Measurements from ENCODE around the gene RAD51B.

The RAD51B gene

DNA sequence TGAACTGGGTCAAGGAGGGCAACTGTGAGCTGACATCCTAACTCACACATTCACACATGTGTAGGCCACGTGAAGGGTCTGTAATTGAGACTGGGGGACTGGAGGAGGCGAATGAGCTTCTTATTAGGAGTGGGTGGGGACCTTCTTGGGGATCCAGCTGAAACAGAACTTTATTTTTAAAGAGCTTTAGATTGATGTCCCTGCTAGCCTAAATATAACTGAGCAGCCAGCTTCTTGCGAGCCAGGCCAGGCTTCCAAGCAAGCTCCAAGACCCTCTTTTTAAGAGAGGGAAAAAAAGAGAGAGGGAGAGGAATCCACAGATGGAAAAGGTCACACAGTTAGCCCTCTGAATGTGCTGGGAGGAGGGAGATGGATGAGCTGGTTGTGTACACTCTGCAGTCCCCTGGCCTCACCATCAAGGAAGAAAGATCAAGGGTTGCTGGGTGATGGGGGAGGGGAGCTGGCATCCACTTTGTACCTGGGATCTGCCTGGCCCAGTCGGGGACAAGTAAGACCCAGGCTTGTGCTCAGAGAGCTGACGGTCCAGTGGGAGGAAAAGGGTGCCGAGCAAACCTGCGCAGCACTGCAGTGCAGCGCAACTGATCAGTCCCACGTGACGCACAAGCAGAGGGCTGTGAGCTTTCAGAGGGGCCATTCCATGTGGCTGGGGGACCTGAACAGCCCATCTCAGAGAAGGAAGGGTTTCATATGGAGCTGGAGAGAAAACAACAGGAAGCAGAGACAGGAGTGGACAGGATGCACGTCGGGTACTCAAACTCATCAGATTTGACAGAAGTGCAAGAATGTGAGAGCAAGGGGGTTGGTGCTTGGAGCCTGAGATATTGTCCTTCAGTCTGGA lies 818.8 kb downstream of the RAD51B start:
- Histone ChIP-seq H3K9ac (ENCODE audit: insufficient read length) (no peak overlapping the region), H3K27ac (no peak overlapping the region), H3K4me3 (no peak overlapping the region), H3K9me3 (ENCODE audit: low read depth, low read length) (no peaks in the 10 kb centered on the region), H3K36me3 (ENCODE audit: insufficient read depth, low read length) (no peaks in the 10 kb centered on the region)
- TF ChIP-seq EZH2 (IDR thresholded peaks at IDR 0.05) (no peak), POLR2AphosphoS5 (IDR thresholded peaks at IDR 0.05; ENCODE audit: borderline replicate concordance, low read depth, low read length) (no peak), FOXP2 (optimal IDR thresholded peaks at IDR 0.05; ENCODE audit: control extremely low read depth, extremely low read length, insufficient read depth) (no peak)
- DNase-seq (ENCODE audit: low read depth, low spot score): no peak

DNA sequence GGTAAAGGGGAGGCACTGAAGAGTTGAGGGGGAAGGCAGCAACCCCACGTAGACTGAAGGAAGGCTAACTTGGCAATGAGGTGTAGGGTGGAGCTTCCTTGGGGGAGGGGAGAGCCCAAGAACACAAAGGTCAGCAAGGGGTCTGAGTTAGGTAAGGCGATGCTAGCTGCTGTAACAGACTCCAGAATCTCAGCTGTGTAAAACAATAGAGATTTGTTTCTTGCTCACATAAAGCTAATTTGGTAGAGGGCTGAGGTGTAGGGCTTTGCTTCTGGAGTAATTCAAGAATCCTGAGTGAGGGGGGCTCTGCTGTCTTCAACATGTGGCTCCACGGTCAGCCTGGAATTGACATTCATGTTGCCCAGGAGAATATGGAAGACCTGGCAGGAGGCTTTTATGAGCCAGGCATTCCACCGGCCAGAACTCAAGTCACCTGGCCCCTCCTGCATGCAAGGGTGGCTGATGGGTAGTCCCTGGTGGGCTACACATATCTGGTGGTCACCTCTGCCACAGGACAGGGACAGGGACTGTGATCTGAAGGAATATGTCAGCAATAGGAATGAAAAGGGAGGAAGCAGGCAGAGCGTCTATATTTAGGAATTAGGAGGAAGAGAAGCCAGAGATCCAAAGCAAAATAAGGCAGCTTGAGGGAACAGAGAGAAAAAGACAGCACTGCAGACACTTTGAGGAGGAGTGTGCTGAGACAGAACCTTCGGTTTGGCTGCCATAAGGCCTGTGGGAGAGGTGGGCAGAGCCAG lies 819.6 kb downstream of the RAD51B start:
- Histone ChIP-seq H3K4me3 (no peak overlapping the region), H3K27ac (no peak overlapping the region), H3K9ac (ENCODE audit: insufficient read length) (no peak overlapping the region), H3K9me3 (ENCODE audit: low read depth, low read length) (no peaks in the 10 kb centered on the region), H3K36me3 (ENCODE audit: insufficient read depth, low read length) (no peaks in the 10 kb centered on the region)
- DNase-seq (ENCODE audit: low read depth, low spot score): no peak
- no peak for TF ChIP-seq FOXP2 (optimal IDR thresholded peaks at IDR 0.05; ENCODE audit: control extremely low read depth, extremely low read length, insufficient read depth)
- no peak for TF ChIP-seq POLR2AphosphoS5 (IDR thresholded peaks at IDR 0.05; ENCODE audit: borderline replicate concordance, low read depth, low read length)
- TF ChIP-seq EZH2 (IDR thresholded peaks at IDR 0.05): no peak

DNA sequence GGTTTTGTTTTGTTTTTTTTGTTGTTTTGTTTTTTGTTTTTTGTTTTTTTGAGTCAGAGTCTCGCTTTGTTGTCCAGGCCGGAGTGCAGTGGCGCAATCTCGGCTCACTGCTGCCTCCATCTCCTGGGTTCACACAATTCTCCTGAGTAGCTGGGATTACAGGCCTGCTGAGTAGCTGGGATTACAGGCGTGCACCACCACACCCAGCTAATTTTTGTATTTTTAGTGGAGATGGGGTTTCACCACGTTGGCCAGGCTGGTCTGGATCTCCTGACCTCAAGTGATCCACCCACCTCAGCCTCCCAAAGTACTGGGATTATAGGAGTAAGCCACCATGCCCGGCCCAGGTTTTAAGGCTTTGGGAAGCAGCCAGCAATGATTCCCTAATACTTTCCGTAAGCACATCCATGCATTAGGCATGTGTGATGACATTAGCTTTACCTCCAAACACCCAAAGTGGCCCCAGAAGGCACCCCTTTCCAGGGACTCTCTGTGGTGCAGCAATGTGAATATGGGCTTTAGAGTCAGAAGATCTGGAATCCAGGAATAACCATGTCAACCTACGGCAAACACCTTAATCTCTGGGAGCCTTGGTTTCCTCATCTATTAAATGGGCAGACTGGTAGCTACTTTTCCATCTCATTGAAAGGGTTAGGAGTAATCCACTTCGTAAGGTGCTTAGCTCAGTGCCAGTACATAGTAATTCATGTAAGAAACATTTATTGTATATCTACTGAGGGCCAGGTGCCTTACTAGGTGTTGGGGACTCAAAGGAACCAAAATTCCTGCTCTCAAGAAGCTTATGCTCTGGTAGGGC lies 820.4 kb downstream of the RAD51B start:
- DNase-seq (ENCODE audit: low read depth, low spot score): no peak
- Histone ChIP-seq H3K4me3 (no peak overlapping the region), H3K9me3 (ENCODE audit: low read depth, low read length) (no peaks in the 10 kb centered on the region), H3K36me3 (ENCODE audit: insufficient read depth, low read length) (no peaks in the 10 kb centered on the region), H3K27ac (no peak overlapping the region), H3K9ac (ENCODE audit: insufficient read length) (no peak overlapping the region)
- TF ChIP-seq EZH2 (IDR thresholded peaks at IDR 0.05): no peak
- TF ChIP-seq POLR2AphosphoS5 (IDR thresholded peaks at IDR 0.05; ENCODE audit: borderline replicate concordance, low read depth, low read length): no peak
- TF ChIP-seq FOXP2 (optimal IDR thresholded peaks at IDR 0.05; ENCODE audit: control extremely low read depth, extremely low read length, insufficient read depth): no peak

DNA sequence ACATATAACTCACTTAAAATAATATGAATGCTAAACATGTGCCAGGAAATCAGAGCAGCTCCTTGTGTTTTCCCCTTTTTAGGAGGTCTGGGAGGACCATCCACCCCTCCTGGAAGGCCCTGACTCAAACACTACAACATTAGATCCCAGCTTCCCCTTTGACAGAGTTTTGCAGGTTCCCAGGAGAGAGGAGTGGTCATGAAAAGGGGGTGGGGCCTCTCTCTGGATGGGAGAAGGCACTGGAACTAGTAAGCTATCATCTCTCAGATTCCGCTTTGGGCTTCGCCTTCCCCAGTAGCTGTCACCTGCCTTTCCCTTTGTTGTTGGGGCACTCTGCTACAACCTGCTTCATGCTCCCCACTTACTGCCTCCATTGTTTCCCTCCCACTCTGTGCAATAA lies 824.1 kb downstream of the RAD51B start:
- H3K27ac ChIP-seq: no peak overlapping the region
- TF ChIP-seq EZH2 (IDR thresholded peaks at IDR 0.05) (no peak), FOXP2 (optimal IDR thresholded peaks at IDR 0.05; ENCODE audit: control extremely low read depth, extremely low read length, insufficient read depth) (no peak), POLR2AphosphoS5 (IDR thresholded peaks at IDR 0.05; ENCODE audit: borderline replicate concordance, low read depth, low read length) (no peak)
- H3K4me3 ChIP-seq: no peak overlapping the region
- DNase-seq (ENCODE audit: low read depth, low spot score): no peak
- H3K36me3 ChIP-seq (ENCODE audit: insufficient read depth, low read length): no peaks in the 10 kb centered on the region
- H3K9me3 ChIP-seq (ENCODE audit: low read depth, low read length): peaks cover 7% of the 10 kb centered on the region; the same call in 1 of the 2 replicates
- no peak overlapping the region for H3K9ac ChIP-seq (ENCODE audit: insufficient read length)

DNA sequence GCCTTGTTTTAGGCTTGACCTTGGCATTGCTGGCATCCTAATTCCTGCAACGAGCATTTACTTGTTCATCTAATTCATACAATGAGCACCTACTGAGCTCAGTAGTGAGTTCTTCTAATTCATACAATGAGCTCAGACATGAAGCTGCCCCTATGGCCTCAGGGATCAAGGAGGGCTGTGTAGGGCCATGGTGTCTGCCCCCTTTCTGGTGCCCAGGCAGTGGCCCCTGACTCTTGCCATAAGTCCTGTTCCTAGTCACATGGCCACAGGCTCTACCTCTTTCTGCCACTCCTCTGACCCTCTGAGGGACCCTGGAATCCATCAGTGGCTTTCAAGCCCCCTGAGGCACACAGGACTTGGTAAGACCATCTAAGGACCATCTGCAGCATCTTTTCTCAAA lies 824.5 kb downstream of the RAD51B start:
- Histone ChIP-seq H3K9me3 (ENCODE audit: low read depth, low read length) (peaks cover 7% of the 10 kb centered on the region; the same call in 1 of the 2 replicates), H3K9ac (ENCODE audit: insufficient read length) (no peak overlapping the region), H3K4me3 (no peak overlapping the region), H3K36me3 (ENCODE audit: insufficient read depth, low read length) (no peaks in the 10 kb centered on the region), H3K27ac (no peak overlapping the region)
- no peak for TF ChIP-seq FOXP2 (optimal IDR thresholded peaks at IDR 0.05; ENCODE audit: control extremely low read depth, extremely low read length, insufficient read depth)
- no peak for TF ChIP-seq EZH2 (IDR thresholded peaks at IDR 0.05)
- no peak for TF ChIP-seq POLR2AphosphoS5 (IDR thresholded peaks at IDR 0.05; ENCODE audit: borderline replicate concordance, low read depth, low read length)
- no peak for DNase-seq (ENCODE audit: low read depth, low spot score)

DNA sequence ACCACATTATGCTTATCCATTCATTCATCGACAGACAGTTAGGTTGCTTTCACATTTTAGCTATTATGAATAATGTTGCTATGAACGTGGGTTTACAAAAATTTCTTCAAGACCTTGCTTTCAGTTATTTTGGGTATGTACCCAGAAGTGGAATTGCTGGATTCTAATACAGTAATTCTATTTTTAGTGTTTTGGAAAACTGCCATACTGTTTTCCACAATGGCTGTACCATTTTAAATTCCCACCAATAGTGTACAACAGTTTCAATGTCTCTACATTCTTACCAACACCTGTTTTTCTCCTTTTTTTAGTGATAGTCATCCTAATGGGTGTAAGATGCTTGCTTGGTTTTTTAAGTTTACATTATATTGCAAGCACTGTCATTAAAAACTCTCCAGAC lies 825.8 kb downstream of the RAD51B start:
- TF ChIP-seq EZH2 (IDR thresholded peaks at IDR 0.05): no peak
- TF ChIP-seq POLR2AphosphoS5 (IDR thresholded peaks at IDR 0.05; ENCODE audit: borderline replicate concordance, low read depth, low read length): no peak
- no peak for TF ChIP-seq FOXP2 (optimal IDR thresholded peaks at IDR 0.05; ENCODE audit: control extremely low read depth, extremely low read length, insufficient read depth)
- Histone ChIP-seq H3K9ac (ENCODE audit: insufficient read length) (no peak overlapping the region), H3K9me3 (ENCODE audit: low read depth, low read length) (peaks cover 7% of the 10 kb centered on the region; the same call in 1 of the 2 replicates), H3K4me3 (no peak overlapping the region), H3K36me3 (ENCODE audit: insufficient read depth, low read length) (no peaks in the 10 kb centered on the region), H3K27ac (no peak overlapping the region)
- DNase-seq (ENCODE audit: low read depth, low spot score): no peak

DNA sequence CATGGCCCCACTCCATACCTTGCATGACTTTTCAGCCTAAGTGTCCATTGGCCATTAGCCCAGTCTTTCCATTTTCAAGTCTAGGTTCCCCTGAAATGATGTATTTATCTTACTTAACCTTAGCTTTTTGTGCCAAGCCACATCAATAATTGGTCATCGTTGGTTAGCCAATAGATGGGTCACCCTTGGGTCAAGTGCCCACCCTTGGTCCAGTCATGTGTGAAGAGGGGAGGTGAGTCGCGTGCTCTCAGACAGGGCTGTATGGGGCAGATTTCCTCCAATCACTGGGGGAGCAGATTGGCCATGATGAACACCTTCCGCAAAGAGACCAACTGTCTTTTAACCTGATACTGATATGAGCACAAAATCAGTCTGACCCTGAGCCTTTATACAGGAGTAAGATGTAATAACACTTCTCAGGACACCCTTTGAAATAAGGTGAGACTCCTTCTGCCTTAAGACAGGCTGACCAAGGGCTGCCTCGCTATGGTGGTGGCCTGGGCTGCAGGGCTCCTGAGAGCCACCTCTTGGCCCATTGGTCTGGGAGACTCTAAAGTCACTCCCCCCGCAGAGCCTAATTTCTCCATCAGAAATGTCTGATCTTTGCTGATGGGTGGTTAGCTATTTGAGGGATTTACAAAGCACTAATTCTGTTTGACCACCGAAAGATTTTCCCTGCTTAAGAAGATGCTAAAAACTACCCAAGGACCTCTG lies 830.1 kb downstream of the RAD51B start:
- TF ChIP-seq POLR2AphosphoS5 (IDR thresholded peaks at IDR 0.05; ENCODE audit: borderline replicate concordance, low read depth, low read length): no peak
- no peak for TF ChIP-seq EZH2 (IDR thresholded peaks at IDR 0.05)
- no peak for TF ChIP-seq FOXP2 (optimal IDR thresholded peaks at IDR 0.05; ENCODE audit: control extremely low read depth, extremely low read length, insufficient read depth)
- DNase-seq (ENCODE audit: low read depth, low spot score): no peak
- no peak overlapping the region for H3K4me3 ChIP-seq
- peaks cover 7% of the 10 kb centered on the region; the same call in 1 of the 2 replicates for H3K9me3 ChIP-seq (ENCODE audit: low read depth, low read length)
- H3K9ac ChIP-seq (ENCODE audit: insufficient read length): no peak overlapping the region
- H3K36me3 ChIP-seq (ENCODE audit: insufficient read depth, low read length): no peaks in the 10 kb centered on the region
- H3K27ac ChIP-seq: no peak overlapping the region
